Measurements from ENCODE around the gene MEIOC. TPM values are rescaled to one million over a fixed set of nuclear protein-coding genes. Genes with fewer than 3 reads are reported as not detected.
A peak's percentile ranks its signal among the peaks of the same experiment; 100 is the strongest.

Gene MEIOC
- total and polyA plus RNA-seq, 2 donors (not counting 1 experiment from before 2014, with no cell fraction given) = 0.12 TPM; not detected in 1

GRCh38 chr17:44687756-44688155 is 31.5 kb downstream of the MEIOC start:
- Mint-ChIP-seq H3K27ac (no peak overlapping the region), H3K4me3 (no peak overlapping the region), H3K9me3 (ENCODE audit: insufficient read depth) (no peaks in the 10 kb centered on the region), H3K4me1 (peaks cover 25% of the 10 kb centered on the region), H3K27me3 (no peaks in the 10 kb centered on the region)
- CTCF ChIA-PET = interaction anchor here (0.8 kb wide), 1 partner anchor 92 kb away, joined by 3 read pairs; no protein-coding TSS in a partner anchor
- Histone ChIP-seq H3K4me3 (ENCODE audit: control extremely low read depth in 1 of 5, extremely low read depth in 1 of 5, insufficient read depth in 1 of 5, low read depth in 2 of 5, low read length in 4 of 5) (no peak overlapping the region), H3K4me1 (ENCODE audit: control insufficient read depth in 2 of 2, insufficient read depth in 2 of 2, low read length in 2 of 2) (peaks cover 12 to 18% of the 10 kb centered on the region in 2 donors), H2AFZ (ENCODE audit: insufficient read depth, low read depth, low read length, poor library complexity, severe bottlenecking) (no peak overlapping the region), H3K36me3 (replicated peaks in 1 of 2; ENCODE audit: control extremely low read depth in 1 of 2, control insufficient read depth in 1 of 2, extremely low read depth in 1 of 2, insufficient read depth in 2 of 2, low read length in 1 of 2) (peaks cover 6 to 13% of the 10 kb centered on the region in 2 experiments), H3K79me2 (ENCODE audit: control insufficient read depth, insufficient read depth, low read length) (peaks cover 35% of the 10 kb centered on the region), H3K27ac (ENCODE audit: low read length in 2 of 2) (no peak overlapping the region), H3K9me3 (ENCODE audit: control extremely low read depth in 1 of 3, control insufficient read depth in 2 of 3, insufficient read depth in 1 of 3, low read length in 2 of 3) (no peaks in the 10 kb centered on the region), H4K20me1 (ENCODE audit: control insufficient read depth, insufficient read depth, low read length, poor library complexity, severe bottlenecking) (no peaks in the 10 kb centered on the region), H3K4me2 (replicated peaks; ENCODE audit: low read depth, low read length, poor library complexity, severe bottlenecking) (no peak overlapping the region), H3K9ac (ENCODE audit: low read length) (no peak overlapping the region), H3K27me3 (replicated peaks in 1 of 4; ENCODE audit: control extremely low read depth in 1 of 4, control insufficient read depth in 3 of 4, insufficient read depth in 4 of 4, low read length in 3 of 4) (no peaks in the 10 kb centered on the region)
- no CpG with 5 or more reads among the region's 1 CpG for WGBS (ENCODE audit: insufficient coverage)
- POLR2A ChIA-PET = no interaction called here
- intact Hi-C loops (cut with micrococcal nuclease) = no loop called here
- DNase-seq (no peak), ATAC-seq (ENCODE audit: low read depth) (no peak)
- no peak for TF ChIP-seq EZH2 (IDR thresholded peaks at IDR 0.05; ENCODE audit: borderline replicate concordance, insufficient read depth, low read depth, low read length, poor library complexity, severe bottlenecking)

- Histone ChIP-seq H3K36me3 (replicated peaks in 1 of 2; ENCODE audit: control extremely low read depth in 1 of 2, control insufficient read depth in 1 of 2, extremely low read depth in 1 of 2, insufficient read depth in 2 of 2, low read length in 1 of 2) (peaks cover 5 to 8% of the 10 kb centered on the region in 2 experiments), H3K4me1 (ENCODE audit: control insufficient read depth in 2 of 2, insufficient read depth in 2 of 2, low read length in 2 of 2) (peaks cover 12 to 18% of the 10 kb centered on the region in 2 donors), H3K9ac (ENCODE audit: low read length) (no peak overlapping the region), H4K20me1 (ENCODE audit: control insufficient read depth, insufficient read depth, low read length, poor library complexity, severe bottlenecking) (no peaks in the 10 kb centered on the region), H3K27ac (ENCODE audit: low read length in 2 of 2) (no peak overlapping the region), H3K4me2 (replicated peaks; ENCODE audit: low read depth, low read length, poor library complexity, severe bottlenecking) (peak overlapping the region; percentile 89), H2AFZ (ENCODE audit: insufficient read depth, low read depth, low read length, poor library complexity, severe bottlenecking) (peak overlapping the region; percentile 96), H3K4me3 (ENCODE audit: control extremely low read depth in 1 of 5, extremely low read depth in 1 of 5, insufficient read depth in 1 of 5, low read depth in 2 of 5, low read length in 4 of 5) (no peak overlapping the region), H3K27me3 (replicated peaks in 1 of 4; ENCODE audit: control extremely low read depth in 1 of 4, control insufficient read depth in 3 of 4, insufficient read depth in 4 of 4, low read length in 3 of 4) (no peaks in the 10 kb centered on the region), H3K79me2 (ENCODE audit: control insufficient read depth, insufficient read depth, low read length) (peaks cover 35% of the 10 kb centered on the region), H3K9me3 (ENCODE audit: control extremely low read depth in 1 of 3, control insufficient read depth in 2 of 3, insufficient read depth in 1 of 3, low read length in 2 of 3) (no peaks in the 10 kb centered on the region)
- TF ChIP-seq CTCF (IDR thresholded peaks at IDR 0.05) (no peak), EZH2 (IDR thresholded peaks at IDR 0.05; ENCODE audit: borderline replicate concordance, insufficient read depth, low read depth, low read length, poor library complexity, severe bottlenecking) (no peak)
- Mint-ChIP-seq H3K4me3 (no peak overlapping the region), H3K4me1 (peaks cover 25% of the 10 kb centered on the region), H3K27me3 (no peaks in the 10 kb centered on the region), H3K9me3 (ENCODE audit: insufficient read depth) (no peaks in the 10 kb centered on the region), H3K27ac (no peak overlapping the region)
- POLR2A ChIA-PET = interaction anchor here (2.4 kb wide), 1 partner anchor 20 kb away, joined by 7 read pairs; the partner anchor contains the start of gene DBF4B
- CTCF ChIA-PET = interaction anchor here (0.7 to 1.2 kb wide), 3 partner anchors 16 to 92 kb away, joined by 3 read pairs; partner anchors contain the start of gene DBF4B
- intact Hi-C loops (cut with micrococcal nuclease) = no loop called here
- WGBS (ENCODE audit: insufficient coverage) = no CpG with 5 or more reads among the region's 2 CpGs
- no peak for ATAC-seq (ENCODE audit: low read depth)
- DNase-seq = no peak
These were observed 31.9 kb downstream of the MEIOC start for GRCh38 chr17:44688200-44688599.

Data from B cell (primary cell).